ENCODE measurements around the gene DDAH1.
"Not testable (repeated sequence)": the region's sequence is repeated elsewhere in the genome, so short reads cannot be mapped to it uniquely, and the experiment has no call there.

The DDAH1 gene

DNA sequence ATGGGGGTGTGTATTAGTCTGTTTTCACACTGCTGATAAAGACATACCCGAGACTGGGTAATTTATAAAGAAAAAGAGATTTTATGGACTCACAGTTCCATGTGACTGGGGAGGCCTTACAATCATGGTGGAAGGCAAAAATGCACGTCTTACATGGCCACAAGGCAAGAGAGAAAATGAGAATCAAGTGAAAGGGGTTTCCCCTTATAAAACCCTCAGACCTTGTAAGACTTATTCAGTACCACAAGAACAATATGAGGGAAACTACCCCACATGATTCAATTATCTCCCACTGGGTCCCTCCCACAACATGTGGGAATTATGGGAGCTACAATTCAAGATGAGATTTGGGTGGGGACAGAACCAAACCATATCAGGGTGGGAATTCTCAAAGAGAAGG is 5.2 kb upstream of the DDAH1 start:
- not testable (repeated sequence) for DNase-seq (ENCODE audit: low read depth in 2 of 2)

GRCh38 chr1:85467929-85468540 is 3.1 kb upstream of the DDAH1 start:
- no peak for DNase-seq (ENCODE audit: low read depth in 2 of 2)

GRCh38 chr1:85467036-85467435 is 2.1 kb upstream of the DDAH1 start:
- no peak for DNase-seq (ENCODE audit: low read depth in 2 of 2)

- no peak for DNase-seq (ENCODE audit: low read depth in 2 of 2)
Observed at GRCh38 chr1:85465786-85466134, 801 bp upstream of the DDAH1 start.

DNA sequence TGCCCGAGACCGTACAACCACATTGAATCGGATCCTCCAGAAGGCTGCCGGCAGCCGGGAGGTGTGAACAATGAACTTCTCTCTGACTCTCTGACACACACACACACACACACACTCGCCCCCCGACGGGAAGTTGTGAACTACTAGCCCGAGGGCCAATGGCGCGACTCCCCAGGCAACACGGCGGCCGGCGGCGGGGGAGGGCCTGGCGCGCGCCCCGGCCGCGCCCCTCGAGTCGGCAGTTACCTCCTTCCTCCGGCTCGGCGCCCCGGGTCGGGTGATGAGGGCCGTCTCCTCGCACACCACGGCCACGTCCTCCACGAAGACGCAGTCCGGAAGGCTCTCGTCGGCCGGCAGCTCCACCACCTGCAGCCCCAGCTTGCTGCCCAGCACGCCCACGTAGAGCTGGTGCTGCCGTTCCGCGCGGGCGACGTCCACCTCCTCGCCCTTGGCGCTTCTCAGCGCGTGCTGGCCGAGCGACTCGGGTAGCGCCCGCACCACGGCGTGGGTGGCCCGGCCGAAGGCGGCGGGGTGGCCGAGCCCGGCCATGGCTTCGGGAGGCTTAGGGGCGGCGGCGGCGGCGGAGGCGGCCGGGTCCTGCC is 361 bp downstream of the DDAH1 start:
- DNase-seq (ENCODE audit: low read depth in 2 of 2): no peak

GRCh38 chr1:85463731-85464496 is 1.0 kb downstream of the DDAH1 start:
- DNase-seq (ENCODE audit: low read depth in 2 of 2): no peak

- no peak for DNase-seq (ENCODE audit: low read depth in 2 of 2)
Observed at GRCh38 chr1:85462931-85463649, 1.9 kb downstream of the DDAH1 start.

GRCh38 chr1:85461216-85461918 is 3.6 kb downstream of the DDAH1 start:
- no peak for DNase-seq (ENCODE audit: low read depth in 2 of 2)

DNA sequence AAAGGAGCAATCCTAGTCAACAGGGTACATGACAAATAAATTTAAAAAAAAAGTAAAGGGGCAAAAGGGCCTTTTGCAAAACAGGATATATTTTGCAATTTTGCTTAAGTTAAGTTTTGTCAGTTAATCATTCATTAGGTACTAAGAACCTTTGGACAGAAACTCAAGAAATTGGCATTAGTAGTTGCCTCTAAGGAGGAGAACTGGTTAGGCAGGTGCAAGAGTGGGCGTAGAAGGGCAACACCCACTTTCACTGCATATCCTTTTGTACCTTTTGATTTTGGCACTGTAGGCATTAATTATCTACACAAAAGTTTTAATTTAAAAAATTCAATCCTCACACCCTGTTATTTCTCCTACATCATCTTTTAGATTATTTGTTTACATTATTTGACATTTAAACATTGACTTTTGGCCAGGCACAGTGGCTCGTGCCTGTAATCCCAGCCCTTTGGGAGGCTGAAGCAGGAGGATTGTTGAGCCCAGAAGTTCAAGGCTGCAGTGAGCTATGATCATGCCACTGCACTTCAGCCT is 4.3 kb downstream of the DDAH1 start:
- DNase-seq (ENCODE audit: low read depth in 2 of 2): no peak

DNA sequence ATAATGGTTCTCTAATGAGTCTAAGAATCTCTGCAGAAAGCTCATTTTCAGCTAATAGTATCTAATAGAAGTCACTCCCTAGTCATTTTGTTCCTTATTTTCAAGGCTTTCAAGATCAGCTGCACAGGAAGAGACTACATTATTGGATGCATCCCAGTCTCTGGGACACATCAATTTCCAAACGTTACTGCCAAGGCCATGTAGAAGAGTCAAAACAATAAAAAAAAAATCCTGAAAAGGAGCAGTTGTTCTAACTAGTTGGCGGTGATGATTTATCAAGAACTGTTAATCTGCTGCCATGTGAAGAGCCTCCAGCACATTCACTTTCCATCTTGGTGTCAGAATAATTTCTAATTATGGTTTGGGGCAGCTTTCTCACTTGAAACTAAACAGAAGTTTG is 5.7 kb downstream of the DDAH1 start:
- no peak for DNase-seq (ENCODE audit: low read depth in 2 of 2)

GRCh38 chr1:85454214-85454613 is 10.7 kb downstream of the DDAH1 start:
- DNase-seq (ENCODE audit: low read depth in 2 of 2): no peak

GRCh38 chr1:85453640-85454194 is 11.2 kb downstream of the DDAH1 start:
- no peak for DNase-seq (ENCODE audit: low read depth in 2 of 2)

- no peak for DNase-seq (ENCODE audit: low read depth in 2 of 2)
Observed at GRCh38 chr1:85452948-85453347, 12.0 kb downstream of the DDAH1 start.

DNA sequence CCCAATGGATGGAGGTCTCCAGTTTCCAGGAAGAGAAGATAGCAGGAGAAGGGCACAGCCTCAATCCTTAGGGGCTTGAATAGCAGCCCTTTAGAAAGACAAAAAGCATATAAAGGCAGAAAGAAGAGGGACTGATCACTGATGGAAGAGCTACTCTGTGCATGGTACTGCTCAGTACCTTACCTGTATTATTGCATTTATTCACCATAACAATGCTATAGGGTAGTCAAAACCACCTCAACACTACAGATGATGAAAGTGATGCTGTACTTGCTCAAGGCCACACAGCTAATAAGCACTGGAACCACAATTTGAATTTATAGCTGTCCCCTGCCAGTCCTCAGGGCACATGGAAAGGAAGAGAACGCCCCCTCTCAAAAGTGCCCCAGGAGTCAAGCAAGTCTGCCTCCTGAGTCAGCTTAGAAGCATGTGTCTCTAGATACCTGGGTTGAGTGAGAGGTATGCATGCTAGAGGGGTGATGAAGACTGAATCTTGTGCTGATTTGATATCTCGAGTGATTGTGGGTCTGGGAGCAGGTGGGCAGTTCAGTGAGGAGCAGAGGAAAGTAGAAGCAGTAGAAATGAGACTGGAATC is 13.6 kb downstream of the DDAH1 start:
- no peak for DNase-seq (ENCODE audit: low read depth in 2 of 2)

- DNase-seq (ENCODE audit: low read depth in 2 of 2): no peak
Observed at GRCh38 chr1:85450832-85451231, 14.1 kb downstream of the DDAH1 start.

DNA sequence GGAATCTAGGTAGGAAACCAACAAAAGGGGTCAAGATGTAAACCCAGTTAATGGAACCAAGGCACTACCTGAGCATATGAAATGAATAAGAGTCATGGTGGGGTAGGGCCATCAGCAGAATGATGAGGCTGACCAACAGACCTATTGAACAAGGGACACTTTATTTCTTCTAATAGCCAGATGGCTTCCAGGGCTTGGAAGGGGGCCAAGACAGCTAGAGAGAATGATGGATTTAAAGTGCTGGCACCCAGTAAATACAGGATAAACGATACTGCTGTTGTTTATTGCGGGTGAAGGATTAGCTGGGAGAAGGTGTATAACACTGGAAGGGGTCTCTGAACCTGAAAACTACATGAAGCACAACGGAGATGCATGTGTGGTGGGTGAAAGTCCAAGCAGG is 15.6 kb downstream of the DDAH1 start:
- no peak for DNase-seq (ENCODE audit: low read depth in 2 of 2)

DNA sequence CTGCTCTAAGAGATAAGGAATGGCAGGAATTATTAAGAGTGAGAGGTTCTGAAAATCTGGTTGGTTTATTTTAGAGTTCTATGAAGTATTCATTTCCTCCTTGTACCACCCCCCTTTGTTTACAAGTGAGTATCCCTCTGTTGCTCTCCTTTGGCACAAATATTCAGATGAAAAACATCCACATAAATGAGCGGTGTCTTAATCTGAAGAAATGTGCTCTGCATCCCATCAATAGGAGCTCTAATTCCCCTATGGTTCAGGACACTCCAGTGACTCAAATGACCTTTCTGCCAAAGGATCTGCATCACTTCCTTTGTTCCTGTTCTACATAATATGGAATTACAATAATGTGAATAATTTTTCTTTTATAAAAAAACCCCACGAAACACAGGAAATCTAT is 16.6 kb downstream of the DDAH1 start:
- no peak for DNase-seq (ENCODE audit: low read depth in 2 of 2)

GRCh38 chr1:85447006-85447943 is 17.7 kb downstream of the DDAH1 start:
- DNase-seq (ENCODE audit: low read depth in 2 of 2): no peak

- DNase-seq (ENCODE audit: low read depth in 2 of 2): no peak
Observed at GRCh38 chr1:85445906-85446305, 19.1 kb downstream of the DDAH1 start.

DNA sequence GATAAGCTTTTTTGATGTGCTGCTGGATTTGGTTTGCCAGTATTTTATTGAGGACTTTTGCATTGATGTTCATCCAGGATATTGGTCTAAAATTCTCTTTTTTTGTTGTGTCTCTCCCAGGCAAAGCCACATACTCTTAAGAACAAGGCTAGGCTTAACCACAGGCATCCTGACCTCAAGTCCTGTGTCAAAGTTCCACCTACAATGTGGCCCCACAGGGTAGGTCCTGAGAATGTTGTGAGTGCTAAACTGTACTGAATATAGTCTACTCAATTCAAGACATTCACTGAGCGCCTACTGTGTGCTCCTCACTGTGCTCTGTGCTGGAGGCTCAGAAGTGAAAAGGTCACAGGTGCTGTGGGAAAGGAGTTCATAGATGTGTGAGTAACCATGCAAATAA is 20.6 kb downstream of the DDAH1 start:
- no peak for DNase-seq (ENCODE audit: low read depth in 2 of 2)
